Stomach (tissue), 9 donors: ENCODE results near the gene PORCN. TPM values are rescaled to one million over a fixed set of nuclear protein-coding genes. Genes with fewer than 3 reads are reported as not detected.
"Not testable (repeated sequence)": the region's sequence is repeated elsewhere in the genome, so short reads cannot be mapped to it uniquely, and the experiment has no call there.

ENCODE experiments used
- DNase-seq, 2 donors: peaks; one replicate each; pipeline versions ENCODE4 v3.0.0 to v3.0.0-alpha.2; 2013 to 2019
- H3K27ac ChIP-seq, 5 donors: fragments of 200-600 bp in 4 of 5; sonication (generic) in 4 of 5; one replicate each; pipeline ENCODE4 v1.5.1; 2013 to 2019; ENCODE audit warnings: mild to moderate bottlenecking in 1 of 5, moderate library complexity in 1 of 5
- H3K27me3 ChIP-seq, 3 donors: fragments of 200-600 bp; sonication (generic); one replicate each; pipeline ENCODE4 v1.5.1; 2017 to 2019; ENCODE audit warnings: mixed run types in 1 of 3
- H3K36me3 ChIP-seq, 4 donors: fragments of 200-600 bp; sonication (generic); 1 replicate in 3 of 4; 2 replicates in 1 of 4; pipeline ENCODE4 v1.5.1; 2016 to 2019
- H3K4me1 ChIP-seq, 4 donors: fragments of 200-600 bp; sonication (generic); one replicate each; pipeline ENCODE4 v1.5.1; 2016 to 2019
- H3K4me3 ChIP-seq, 4 donors: fragments of 200-600 bp; sonication (generic) in 3 of 4; one replicate each; pipeline ENCODE4 v1.5.1; 2016 to 2019; ENCODE audit warnings: mild to moderate bottlenecking in 1 of 4
- H3K9me3 ChIP-seq, 4 donors: fragments of 200-600 bp; sonication (generic); one replicate each; pipeline ENCODE4 v1.5.1; 2016 to 2019
- CTCF ChIP-seq, 7 experiments: fragments of 450-650 bp in 4 of 7; fragments of 200-600 bp in 3 of 7; sonication (generic) in 3 of 7; IDR thresholded peaks; one replicate each; pipeline ENCODE4 v1.5.1; 2016 to 2019; ENCODE audit warnings: antibody characterized with exemption in 7 of 7, control low read depth in 2 of 7, mild to moderate bottlenecking in 1 of 7
- EP300 ChIP-seq: sonication (generic); formaldehyde crosslinking; IDR thresholded peaks from one replicate; pipeline ENCODE4 v1.6.1; 2017; ENCODE audit warnings: antibody characterized with exemption
- POLR2A ChIP-seq, 4 donors: fragments of 450-650 bp; IDR thresholded peaks; one replicate each; pipeline ENCODE4 v1.6.1; 2016; ENCODE audit warnings: antibody characterized with exemption in 4 of 4, control low read depth in 2 of 4, mild to moderate bottlenecking in 1 of 4, moderate library complexity in 1 of 4
- POLR2AphosphoS5 ChIP-seq, 3 donors: sonication (generic); formaldehyde crosslinking; IDR thresholded peaks; one replicate each; pipeline ENCODE4 v1.6.1; 2016; ENCODE audit warnings: antibody characterized with exemption in 3 of 3
- WGBS, 5 donors: extraction: QIAGEN DNeasy Blood & Tissue Kit in 3 of 5; methylation state at CpG; one replicate each; pipeline versions ENCODE4 v1.1.5 to v1.1.7; 2013 to 2018; 5-methylcytosine and 5-hydroxymethylcytosine counted together
- intact Hi-C: fragments of 100-400 bp; cut with DNase I; formaldehyde crosslinking; loops from one replicate; pipeline ENCODE4 v1.15.1; 2023; ENCODE audit warnings: low total_unique reads
- polyA plus RNA-seq, 3 donors: library from polyadenylated mRNA; stranded (reverse); fragments of 200-250 nt; gene quantifications; one replicate each; pipeline ENCODE4 v1.2.3, GENCODE V29; 2013
- total RNA-seq, 5 donors: library from RNA; depleted of rRNA; stranded (reverse); fragments of >200 nt; gene quantifications; one replicate each; pipeline versions ENCODE4 v1.1.0 to v1.2.3, GENCODE V29; 2014 to 2016
- donor health status: healthy with polysubstance abuse.
- donor health status: Bipolar disorder and iron deficiency.
- donor health status: healthy.

Gene PORCN
- total and polyA plus RNA-seq, 8 donors: 1.8 to 27.4 (median 10.3) TPM

DNA sequence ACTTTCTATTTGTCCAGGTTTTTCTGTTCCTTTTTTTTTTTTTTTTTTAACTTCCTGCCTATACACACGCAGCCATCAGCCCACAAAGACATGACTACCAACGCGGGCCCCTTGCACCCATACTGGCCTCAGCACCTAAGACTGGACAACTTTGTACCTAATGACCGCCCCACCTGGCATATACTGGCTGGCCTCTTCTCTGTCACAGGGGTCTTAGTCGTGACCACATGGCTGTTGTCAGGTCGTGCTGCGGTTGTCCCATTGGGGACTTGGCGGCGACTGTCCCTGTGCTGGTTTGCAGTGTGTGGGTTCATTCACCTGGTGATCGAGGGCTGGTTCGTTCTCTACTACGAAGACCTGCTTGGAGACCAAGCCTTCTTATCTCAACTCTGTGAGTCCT is 14.9 kb downstream of the PORCN start:
- H3K27me3 ChIP-seq: no peaks in the 10 kb centered on the region
- no peak overlapping the region for H3K27ac ChIP-seq
- TF ChIP-seq POLR2A (IDR thresholded peaks at IDR 0.05) (no peak), CTCF (IDR thresholded peaks at IDR 0.05) (no peak), POLR2AphosphoS5 (IDR thresholded peaks at IDR 0.05) (no peak), EP300 (no peak)
- no peak for DNase-seq
- 65 to 89% (median 75%) methylated on average over 8 to 12 of the region's 12 CpGs for WGBS, 5 donors
- peaks cover 6 to 28% (median 24%) of the 10 kb centered on the region in 4 donors for H3K36me3 ChIP-seq
- H3K9me3 ChIP-seq: peaks cover 0 to 6% (median 0%) of the 10 kb centered on the region in 4 donors
- H3K4me1 ChIP-seq: peaks cover 0 to 13% (median 9%) of the 10 kb centered on the region in 4 donors
- intact Hi-C loops: no loop called here
- H3K4me3 ChIP-seq: no peak overlapping the region

DNA sequence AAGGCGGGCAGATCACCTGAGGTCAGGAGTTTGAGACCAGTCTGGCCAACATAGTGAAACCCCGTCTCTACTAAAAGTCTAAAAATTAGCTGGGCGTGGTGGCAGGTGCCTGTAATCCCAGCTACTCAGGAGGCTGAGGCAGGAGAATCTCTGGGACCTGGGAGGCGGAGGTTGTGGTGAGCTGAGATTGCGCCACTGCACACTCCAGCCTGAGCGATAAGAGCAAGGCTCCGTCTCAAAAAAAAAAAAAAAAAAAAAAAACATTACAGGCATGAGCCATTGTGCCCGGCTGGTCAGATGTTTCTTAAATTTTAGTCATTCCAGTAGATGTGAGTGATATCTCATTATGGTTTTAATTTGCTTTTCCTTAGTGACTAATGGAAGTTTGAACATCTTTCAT is 17.1 kb downstream of the PORCN start:
- H3K4me3 ChIP-seq, H3K27me3 ChIP-seq, DNase-seq, intact Hi-C loops, H3K9me3 ChIP-seq, H3K27ac ChIP-seq: not testable (repeated sequence)
- peaks cover 6 to 34% (median 25%) of the 10 kb centered on the region in 4 donors for H3K36me3 ChIP-seq
- peaks cover 0 to 13% (median 9%) of the 10 kb centered on the region in 4 donors for H3K4me1 ChIP-seq
- 59 to 81% (median 70%) methylated on average over 7 to 8 of the region's 8 CpGs for WGBS, 5 donors

GRCh38 chrX:48530736-48531135 is 21.9 kb downstream of the PORCN start:
- no peak overlapping the region for H3K27ac ChIP-seq
- no peaks in the 10 kb centered on the region for H3K9me3 ChIP-seq
- no peaks in the 10 kb centered on the region for H3K4me1 ChIP-seq
- WGBS, 5 donors: 67 to 90% (median 74%) methylated on average over 1 to 3 of the region's 3 CpGs
- intact Hi-C loops: no loop called here
- no peak overlapping the region for H3K4me3 ChIP-seq
- no peak for DNase-seq
- no peak for TF ChIP-seq POLR2AphosphoS5 (IDR thresholded peaks at IDR 0.05)
- no peak for TF ChIP-seq EP300
- no peak for TF ChIP-seq POLR2A (IDR thresholded peaks at IDR 0.05)
- TF ChIP-seq CTCF (IDR thresholded peaks at IDR 0.05): no peak
- no peaks in the 10 kb centered on the region for H3K27me3 ChIP-seq
- peaks cover 6 to 29% (median 25%) of the 10 kb centered on the region in 4 donors for H3K36me3 ChIP-seq

GRCh38 chrX:48531358-48531959 is 22.7 kb downstream of the PORCN start:
- intact Hi-C loops: no loop called here
- Histone ChIP-seq H3K4me1 (no peaks in the 10 kb centered on the region), H3K4me3 (no peak overlapping the region), H3K36me3 (peaks cover 6 to 28% (median 23%) of the 10 kb centered on the region in 4 donors), H3K27me3 (no peaks in the 10 kb centered on the region), H3K27ac (peak overlapping the region in 3 of 5 donors; percentile 48 to 52 (median 52)), H3K9me3 (no peaks in the 10 kb centered on the region)
- 55 to 60% (median 56%) methylated on average over 4 to 5 of the region's 5 CpGs for WGBS, 5 donors
- DNase-seq: peak in 1 of 2 donors; percentile 40
- TF ChIP-seq POLR2AphosphoS5 (IDR thresholded peaks at IDR 0.05): no peak
- no peak for TF ChIP-seq POLR2A (IDR thresholded peaks at IDR 0.05)
- no peak for TF ChIP-seq CTCF (IDR thresholded peaks at IDR 0.05)
- TF ChIP-seq EP300: no peak

- Histone ChIP-seq H3K36me3 (peaks cover 3 to 21% (median 16%) of the 10 kb centered on the region in 4 donors), H3K27ac (peak overlapping the region in 2 of 5 donors; percentile 48 to 52), H3K4me1 (no peaks in the 10 kb centered on the region), H3K27me3 (no peaks in the 10 kb centered on the region), H3K9me3 (no peaks in the 10 kb centered on the region), H3K4me3 (no peak overlapping the region)
- no peak for TF ChIP-seq CTCF (IDR thresholded peaks at IDR 0.05)
- WGBS, 5 donors: 55 to 95% (median 73%) methylated on average over 1 of the region's 1 CpG
- intact Hi-C loops: no loop called here
- DNase-seq: no peak
Measured at GRCh38 chrX:48532161-48532560, 23.4 kb downstream of the PORCN start.
